Lower leg skin (tissue), 4 donors: ENCODE data around the gene GPATCH8. TPM values are rescaled to one million over a fixed set of nuclear protein-coding genes. Genes with fewer than 3 reads are reported as not detected.

Source experiments
- DNase-seq, 2 donors: peaks; one replicate each; pipeline ENCODE4 v3.0.0-alpha.2; 2019; ENCODE audit warnings: low spot score in 2 of 2
- H3K4me3 ChIP-seq: fragments of 200-600 bp; sonication (generic); 2 replicates; pipeline ENCODE4 v1.5.1; 2017; ENCODE audit warnings: mild to moderate bottlenecking, low read depth; ENCODE audit not compliant: poor library complexity, severe bottlenecking
- POLR2A ChIP-seq, 2 donors: fragments of 450-650 bp; IDR thresholded peaks; one replicate each; pipeline ENCODE4 v1.6.1; 2016 to 2017; ENCODE audit warnings: antibody characterized with exemption in 2 of 2, mild to moderate bottlenecking in 1 of 2, moderate library complexity in 1 of 2
- WGBS, 2 donors: methylation state at CpG; one replicate each; pipeline ENCODE4 v1.1.5; 2018; 5-methylcytosine and 5-hydroxymethylcytosine counted together
- intact Hi-C: fragments of 100-400 bp; cut with DNase I; formaldehyde crosslinking; loops from one replicate; pipeline ENCODE4 v1.15.0; 2023; ENCODE audit warnings: low total_unique reads
- total RNA-seq, 4 donors: library from RNA; depleted of rRNA; stranded (reverse); fragments of >200 nt; gene quantifications; one replicate each; pipeline ENCODE4 v1.1.0, GENCODE V29; 2016
- TF ChIP-seq, protein P1 (sequence below), 3 donors: fragments of 450-650 bp; IDR thresholded peaks; one replicate each; pipeline ENCODE4 v1.5.1; 2016; ENCODE audit warnings: antibody characterized with exemption in 3 of 3, mild to moderate bottlenecking in 3 of 3, moderate library complexity in 2 of 3

Gene GPATCH8
- 10 to 100 TPM; 31.1 to 43.1 (median 35.6) TPM for total RNA-seq

DNA sequence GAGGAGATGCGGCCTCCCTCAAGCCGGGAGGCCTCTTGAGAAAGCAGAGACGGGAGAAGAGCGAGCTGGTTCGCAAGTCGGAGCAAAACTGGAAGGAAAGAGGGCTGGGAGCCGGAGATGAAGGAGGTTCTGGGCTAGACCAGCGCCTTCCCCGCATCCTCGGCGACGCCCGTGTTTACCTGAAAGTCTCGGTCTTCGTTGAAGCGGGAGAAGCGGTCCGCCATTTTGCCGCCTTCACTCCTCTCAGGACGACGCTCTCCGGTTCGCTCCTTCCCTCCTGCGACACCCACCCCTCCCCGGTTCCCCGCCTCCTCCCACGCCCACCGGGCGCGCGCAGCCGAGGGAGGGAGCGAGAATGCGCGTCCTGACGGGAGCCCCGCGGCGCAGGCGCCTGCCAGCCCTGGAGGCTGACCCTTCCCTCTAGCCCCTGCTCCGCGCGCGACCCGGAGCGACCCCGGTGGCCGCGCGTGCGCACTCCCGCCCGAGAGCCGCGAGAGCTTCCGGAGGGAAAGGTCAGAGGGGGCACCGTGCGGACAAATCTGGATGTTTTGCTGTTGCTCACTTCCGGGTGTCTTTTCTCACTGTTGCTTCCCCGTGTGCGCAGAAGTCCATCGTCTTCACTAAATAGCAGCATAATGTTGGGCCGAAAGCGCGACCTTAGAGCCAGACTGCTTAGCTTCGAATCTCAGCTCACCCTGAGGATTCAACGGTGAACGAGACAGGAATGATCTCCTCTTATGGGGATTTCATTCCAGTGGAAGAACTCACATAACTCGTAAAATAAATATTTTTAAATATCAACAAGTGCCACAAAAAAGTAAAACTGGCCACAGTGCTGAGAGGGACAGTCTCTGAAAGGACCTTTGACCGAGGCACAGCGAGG is at the start of gene GPATCH8:
GPATCH8 (minus strand) TSS at position 260 of the 883 bp plus-strand sequence; CDS start at position 224, 36 bp downstream.
- peak within 1 kb of the TSS; percentile 79 for H3K4me3 ChIP-seq
- peak; percentile 90 to 98 for DNase-seq
- TF ChIP-seq, protein P1, sequence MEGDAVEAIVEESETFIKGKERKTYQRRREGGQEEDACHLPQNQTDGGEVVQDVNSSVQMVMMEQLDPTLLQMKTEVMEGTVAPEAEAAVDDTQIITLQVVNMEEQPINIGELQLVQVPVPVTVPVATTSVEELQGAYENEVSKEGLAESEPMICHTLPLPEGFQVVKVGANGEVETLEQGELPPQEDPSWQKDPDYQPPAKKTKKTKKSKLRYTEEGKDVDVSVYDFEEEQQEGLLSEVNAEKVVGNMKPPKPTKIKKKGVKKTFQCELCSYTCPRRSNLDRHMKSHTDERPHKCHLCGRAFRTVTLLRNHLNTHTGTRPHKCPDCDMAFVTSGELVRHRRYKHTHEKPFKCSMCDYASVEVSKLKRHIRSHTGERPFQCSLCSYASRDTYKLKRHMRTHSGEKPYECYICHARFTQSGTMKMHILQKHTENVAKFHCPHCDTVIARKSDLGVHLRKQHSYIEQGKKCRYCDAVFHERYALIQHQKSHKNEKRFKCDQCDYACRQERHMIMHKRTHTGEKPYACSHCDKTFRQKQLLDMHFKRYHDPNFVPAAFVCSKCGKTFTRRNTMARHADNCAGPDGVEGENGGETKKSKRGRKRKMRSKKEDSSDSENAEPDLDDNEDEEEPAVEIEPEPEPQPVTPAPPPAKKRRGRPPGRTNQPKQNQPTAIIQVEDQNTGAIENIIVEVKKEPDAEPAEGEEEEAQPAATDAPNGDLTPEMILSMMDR (IDR thresholded peaks at IDR 0.05): no peak
- peak in 1 of 2 donors; percentile 24 for TF ChIP-seq POLR2A (IDR thresholded peaks at IDR 0.05)
- WGBS, 2 donors: 3% methylated on average over 67 to 68 of the region's 71 CpGs
- intact Hi-C loops: no loop called here

DNA sequence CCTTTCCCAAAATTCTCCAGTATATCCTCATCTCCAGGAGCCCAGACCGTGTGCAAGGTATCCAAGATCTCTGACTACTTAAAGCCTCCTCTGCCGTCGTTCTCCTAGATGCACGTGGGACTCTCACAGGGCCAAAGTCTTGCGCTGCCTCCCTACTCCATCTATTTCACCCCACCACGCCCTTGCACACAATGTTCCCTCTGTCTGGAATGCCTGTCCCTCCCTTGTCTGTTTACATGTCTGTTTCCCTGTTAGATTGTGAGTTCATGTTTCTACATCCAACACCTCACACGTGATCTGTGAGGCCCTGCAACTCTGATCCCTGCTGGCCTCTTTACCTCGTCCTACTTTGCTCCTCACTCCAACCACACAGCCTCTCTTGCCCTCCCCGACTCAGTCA is 49.2 kb upstream of the GPATCH8 start:
- no peak overlapping the region for H3K4me3 ChIP-seq
- peak in 1 of 2 donors; percentile 33 for DNase-seq
- TF ChIP-seq, protein P1 (IDR thresholded peaks at IDR 0.05): no peak
- no peak for TF ChIP-seq POLR2A (IDR thresholded peaks at IDR 0.05)
- intact Hi-C loops: no loop called here
- 62 to 73% methylated on average over 9 of the region's 9 CpGs for WGBS, 2 donors

DNA sequence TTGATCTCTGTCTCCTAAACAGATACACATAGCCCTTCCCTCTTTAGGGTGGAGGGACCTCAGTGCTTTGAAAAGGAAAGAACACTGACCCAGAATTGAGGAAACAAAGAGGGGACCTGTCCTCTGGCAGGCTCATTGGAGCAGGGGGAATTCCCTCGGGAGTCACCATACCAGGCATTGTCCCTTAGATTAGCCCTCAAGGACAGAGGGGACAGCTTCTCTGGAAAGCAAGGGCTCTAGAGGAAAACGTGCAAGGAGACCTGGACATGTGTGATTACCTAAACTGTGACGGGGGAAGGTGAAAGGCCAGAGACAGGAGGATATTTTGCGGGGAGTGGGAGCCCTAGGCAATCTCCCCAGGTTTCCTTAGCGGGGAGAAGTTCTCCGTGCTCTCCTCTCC is 46.5 kb upstream of the GPATCH8 start:
- DNase-seq: no peak
- TF ChIP-seq POLR2A (IDR thresholded peaks at IDR 0.05): no peak
- TF ChIP-seq, protein P1 (IDR thresholded peaks at IDR 0.05): no peak
- 66 to 74% methylated on average over 6 of the region's 6 CpGs for WGBS, 2 donors
- no peak overlapping the region for H3K4me3 ChIP-seq
- intact Hi-C loops: no loop called here

DNA sequence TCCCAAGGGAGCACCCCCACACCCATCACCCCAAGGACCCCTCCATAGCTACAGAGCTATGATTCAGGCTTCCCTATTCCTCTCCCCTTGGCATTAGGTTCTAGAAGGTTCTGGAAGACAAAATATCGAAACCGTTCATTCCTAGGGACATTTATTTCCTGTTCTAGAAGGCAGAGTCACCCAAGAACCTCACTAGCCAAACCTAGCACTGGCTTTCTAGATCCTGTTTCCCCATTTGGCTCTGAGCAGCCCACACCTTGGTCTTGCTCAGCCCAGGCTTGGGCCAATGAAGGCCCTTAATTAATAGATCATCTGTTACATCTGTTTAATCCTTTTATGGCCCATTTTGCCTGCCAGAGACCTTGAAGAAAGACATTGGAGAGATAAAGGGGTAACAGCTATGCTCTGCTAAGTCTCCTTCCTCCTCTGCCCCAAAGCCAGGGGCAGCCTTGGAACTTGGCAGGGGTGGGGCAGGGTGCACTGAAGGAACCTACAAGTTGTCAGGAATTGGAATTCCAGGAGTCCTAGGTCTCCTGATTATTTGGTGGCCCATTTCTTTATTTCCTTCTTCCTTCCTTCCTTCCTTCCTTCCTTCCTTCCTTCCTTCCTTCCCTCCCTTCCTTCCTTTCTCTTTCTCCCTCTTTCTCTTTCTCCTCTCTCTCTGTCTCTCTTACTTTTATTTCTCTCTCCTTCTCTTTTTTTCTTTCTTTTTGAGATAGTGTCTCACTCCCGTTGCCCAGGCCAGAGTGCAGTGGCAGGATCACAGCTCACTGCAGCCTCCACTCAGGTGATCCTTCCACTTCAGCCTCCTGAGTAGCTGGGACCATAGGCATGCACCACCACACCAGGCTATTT is 45.4 kb upstream of the GPATCH8 start:
- DNase-seq: no peak

DNA sequence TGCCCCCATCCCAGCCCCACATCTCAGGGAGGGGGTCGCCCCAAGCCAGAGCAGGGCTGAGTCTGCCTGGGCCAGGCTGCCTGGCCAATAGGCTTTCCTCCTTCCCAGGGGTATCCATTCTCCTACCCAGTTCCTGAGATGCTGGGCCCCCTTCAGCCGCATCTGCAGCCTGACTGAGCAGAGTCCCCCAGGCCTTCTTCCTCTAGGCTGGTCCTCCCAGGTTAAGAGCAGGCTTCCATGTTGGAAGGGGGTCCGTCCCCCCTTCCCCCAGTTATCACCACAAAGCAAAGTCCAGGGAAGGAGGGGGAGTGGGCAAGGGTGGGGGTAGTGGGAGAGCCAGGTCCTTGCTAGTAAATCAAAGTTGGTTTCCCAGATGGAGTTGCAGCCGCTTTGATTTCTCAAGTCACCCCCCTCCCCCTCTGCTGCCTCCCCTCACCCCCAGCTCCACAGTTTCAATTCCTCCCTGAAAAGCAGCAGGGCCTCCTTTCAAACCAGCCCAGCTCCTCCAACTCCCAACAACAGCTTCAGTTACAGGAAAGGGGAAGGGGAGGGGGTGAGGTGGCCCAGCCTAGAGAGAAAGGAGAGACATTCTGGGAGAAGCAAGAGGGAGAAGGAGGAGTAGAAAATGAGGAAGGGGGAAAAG is 44.5 kb upstream of the GPATCH8 start:
- 82 to 84% methylated on average over 4 of the region's 4 CpGs for WGBS, 2 donors
- DNase-seq: no peak
- no peak for TF ChIP-seq POLR2A (IDR thresholded peaks at IDR 0.05)
- TF ChIP-seq, protein P1 (IDR thresholded peaks at IDR 0.05): no peak
- intact Hi-C loops: no loop called here
- no peak overlapping the region for H3K4me3 ChIP-seq

More for the DNA sequence above, 45.4 kb upstream of the GPATCH8 start:
- intact Hi-C loops: no loop called here
- H3K4me3 ChIP-seq: no peak overlapping the region
- WGBS, 2 donors: 83 to 86% methylated on average over 3 of the region's 3 CpGs
- TF ChIP-seq POLR2A (IDR thresholded peaks at IDR 0.05): no peak
- TF ChIP-seq, protein P1 (IDR thresholded peaks at IDR 0.05): no peak
